Endothelial cell of umbilical vein (primary cell): ENCODE results near the gene TGFBI. TPM values are rescaled to one million over a fixed set of nuclear protein-coding genes. Genes with fewer than 3 reads are reported as not detected.

Source experiments
- BruUV-seq: library from RNA; stranded (reverse); fragments of 400-500 nt; replicated peaks from 2 replicates; lab custom pipeline; 2021; lab: Mats Ljungman, UMichigan
- CTCF ChIA-PET: fragments of 300-600, 350-600 bp; sonication (Branson Sonifier 250); formaldehyde crosslinking; loops from one replicate; lab custom pipeline; 2021; ENCODE audit warnings: antibody characterized with exemption, inconsistent platforms; lab: Charles Lee
- POLR2A ChIA-PET: fragments of 300-600, 350-600 bp; sonication (Branson Sonifier 250); formaldehyde crosslinking; loops from one replicate; lab custom pipeline; 2021; ENCODE audit warnings: antibody characterized with exemption, inconsistent platforms; lab: Charles Lee
- DNase-seq: peaks from one replicate; pipeline ENCODE4 v3.0.0-alpha.2; 2011; ENCODE audit warnings: low read depth, low spot score
- FAIRE-seq: peaks from 2 replicates; lab custom pipeline; 2011; peaks lifted over from hg19 to GRCh38; lab: Jason Lieb, UNC
- H2AFZ ChIP-seq: 2 replicates; pipeline ENCODE4 v1.6.0; 2012; ENCODE audit warnings: low read depth, low read length, control low read depth, inconsistent platforms
- H3K27ac ChIP-seq: 2 replicates; pipeline ENCODE4 v1.5.1; 2011; ENCODE audit warnings: low read depth, mild to moderate bottlenecking, control low read depth, low read length, moderate library complexity; ENCODE audit not compliant: insufficient read depth
- H3K27me3 ChIP-seq, 2 experiments: 2 replicates each; pipeline versions ENCODE4 v1.6.0 to v1.6.1; 2011; ENCODE audit warnings: low read length in 2 of 2, mixed read lengths in 1 of 2; ENCODE audit not compliant: control insufficient read depth in 2 of 2, insufficient read depth in 2 of 2
- H3K36me3 ChIP-seq, 2 experiments: 2 replicates in 1 of 2; 3 replicates in 1 of 2; pipeline ENCODE4 v1.5.1; 2011; ENCODE audit warnings: low read length in 2 of 2, mild to moderate bottlenecking in 1 of 2, moderate library complexity in 1 of 2; ENCODE audit not compliant: control insufficient read depth in 2 of 2, insufficient read depth in 2 of 2; ENCODE audit errors: extremely low read depth in 1 of 2
- H3K4me1 ChIP-seq: 3 replicates; pipeline ENCODE4 v1.5.1; 2011; ENCODE audit warnings: mild to moderate bottlenecking, low read length; ENCODE audit not compliant: control insufficient read depth, insufficient read depth; ENCODE audit errors: extremely low read depth
- H3K4me2 ChIP-seq: 2 replicates; pipeline ENCODE4 v1.6.1; 2011; ENCODE audit warnings: low read length, control low read depth, mixed read lengths; ENCODE audit not compliant: insufficient read depth
- H3K4me3 ChIP-seq, 3 experiments: fragments of 200-600 bp in 1 of 3; sonication (generic), shearing (Covaris generic) in 1 of 3; replicated peaks in 1 of 3; 2 replicates each; pipeline ENCODE4 v1.5.1; 2011 to 2016; ENCODE audit warnings: control low read depth in 3 of 3, low read length in 3 of 3, mild to moderate bottlenecking in 2 of 3, inconsistent platforms in 1 of 3, low read depth in 1 of 3, moderate library complexity in 1 of 3; ENCODE audit not compliant: insufficient read depth in 1 of 3
- H3K79me2 ChIP-seq: 2 replicates; pipeline ENCODE4 v1.6.0; 2012; ENCODE audit warnings: low read length, inconsistent platforms; ENCODE audit not compliant: control insufficient read depth, insufficient read depth
- H3K9ac ChIP-seq: replicated peaks from 2 replicates; pipeline ENCODE3; 2011; ENCODE audit warnings: low read length, control low read depth; ENCODE audit not compliant: insufficient read depth; ENCODE audit errors: extremely low read depth
- H3K9me1 ChIP-seq: replicated peaks from 3 replicates; pipeline ENCODE4 v1.6.0; 2011; ENCODE audit warnings: mild to moderate bottlenecking, low read length; ENCODE audit not compliant: control insufficient read depth, insufficient read depth; ENCODE audit errors: extremely low read depth
- H3K9me3 ChIP-seq: replicated peaks from 2 replicates; pipeline ENCODE4 v1.5.1; 2012; ENCODE audit warnings: low read length, inconsistent platforms; ENCODE audit not compliant: control insufficient read depth, insufficient read depth
- H4K20me1 ChIP-seq: replicated peaks from 2 replicates; pipeline ENCODE3; 2011; ENCODE audit warnings: mild to moderate bottlenecking, low read length; ENCODE audit not compliant: control insufficient read depth, insufficient read depth; ENCODE audit errors: extremely low read depth
- CTCF ChIP-seq, 2 donors: IDR thresholded peaks; 1 replicate in 1 of 2; 2 replicates in 1 of 2; pipeline ENCODE4 v1.5.1; 2011; ENCODE audit warnings: low read length in 2 of 2, mild to moderate bottlenecking in 2 of 2, moderate library complexity in 2 of 2, control low read depth in 1 of 2, inconsistent platforms in 1 of 2, low read depth in 1 of 2; ENCODE audit not compliant: insufficient read depth in 1 of 2; ENCODE audit errors: extremely low read depth in 1 of 2
- EZH2 ChIP-seq: IDR thresholded peaks from 2 replicates; pipeline ENCODE4 v1.6.1; 2012; ENCODE audit warnings: borderline replicate concordance, low read depth, mild to moderate bottlenecking, moderate library complexity, low read length, inconsistent platforms; ENCODE audit not compliant: severe bottlenecking
- FOS ChIP-seq: IDR thresholded peaks from 2 replicates; pipeline ENCODE4 v1.6.1; 2011; ENCODE audit warnings: mild to moderate bottlenecking, low read length, moderate library complexity, borderline replicate concordance; ENCODE audit not compliant: insufficient read depth
- JUN ChIP-seq: IDR thresholded peaks from 2 replicates; pipeline ENCODE4 v1.6.1; 2011; ENCODE audit warnings: borderline replicate concordance, low read depth; ENCODE audit not compliant: insufficient read length, insufficient read depth
- MAX ChIP-seq: IDR thresholded peaks from 2 replicates; pipeline ENCODE4 v1.6.1; 2011; ENCODE audit not compliant: insufficient read depth, insufficient read length
- MYC ChIP-seq: IDR thresholded peaks from one replicate; pipeline ENCODE4 v1.6.1; 2011; ENCODE audit warnings: mild to moderate bottlenecking, low read depth, low read length
- POLR2A ChIP-seq: IDR thresholded peaks from 2 replicates; pipeline ENCODE4 v1.6.1; 2012; ENCODE audit warnings: low read depth, mild to moderate bottlenecking, control low read depth, low read length
- POLR2AphosphoS5 ChIP-seq: IDR thresholded peaks from 2 replicates; pipeline ENCODE4 v1.6.1; 2012; ENCODE audit warnings: low read depth, mild to moderate bottlenecking, control low read depth, low read length, moderate library complexity; ENCODE audit not compliant: insufficient read depth
- dilution Hi-C: fragments of 300-500 bp; cut with MboI; formaldehyde crosslinking; loops from one replicate; pipeline ENCODE4 v1.15.0; 2019; ENCODE audit warnings: low sequenced_read_pairs; ENCODE audit not compliant: extremely low pct_ligation_motif_present
- intact Hi-C: fragments of 100-400 bp; cut with micrococcal nuclease; formaldehyde crosslinking; loops from one replicate; pipeline ENCODE4 v1.10.0; 2022
- polyA plus RNA-seq, 4 experiments: library from polyadenylated mRNA; depleted of rRNA in 3 of 4; stranded (reverse) in 3 of 4; unstranded in 1 of 4; fragments of >200 nt; gene quantifications; 2 replicates each; pipeline versions ENCODE4 v1.2.1 to v1.2.3, GENCODE V29; 2011 to 2012; ENCODE audit warnings: missing spikeins in 1 of 4
- total RNA-seq: library from RNA; stranded (reverse); gene quantifications from 2 replicates; pipeline ENCODE4 v1.2.3, GENCODE V29; 2021

Gene TGFBI
- total and polyA plus RNA-seq, 2 donors (not counting 3 experiments of a cell fraction or from before 2014, with no cell fraction given): 6.5 to 18.9 TPM

GRCh38 chr5:136033848-136034247 is 5.1 kb downstream of the TGFBI start:
- H3K27me3 ChIP-seq: no peaks in the 10 kb centered on the region
- H3K36me3 ChIP-seq: no peaks in the 10 kb centered on the region
- H3K79me2 ChIP-seq: no peaks in the 10 kb centered on the region
- dilution Hi-C loops (no loop called here), intact Hi-C loops (no loop called here)
- POLR2A ChIA-PET: no interaction called here
- H2AFZ ChIP-seq: no peak overlapping the region
- DNase-seq (no peak), FAIRE-seq (no peak)
- TF ChIP-seq FOS (no peak), EZH2 (no peak), POLR2A (no peak), JUN (no peak), MAX (no peak), POLR2AphosphoS5 (no peak), CTCF (IDR thresholded peaks at IDR 0.05; ENCODE audit: extremely low read depth in 1 of 2, insufficient read depth in 1 of 2, low read depth in 1 of 2, low read length in 2 of 2) (no peak), MYC (no peak)
- BruUV-seq: no TSS peak
- CTCF ChIA-PET: interaction anchor here (1.1 to 1.3 kb wide), 3 partner anchors 10 to 56 kb away, joined by 3 to 4 read pairs (median 3); no protein-coding TSS in a partner anchor
- no peak overlapping the region for H3K27ac ChIP-seq
- H3K9me1 ChIP-seq: no peaks in the 10 kb centered on the region
- peaks cover 22% of the 10 kb centered on the region for H3K4me1 ChIP-seq
- H3K4me2 ChIP-seq: no peak overlapping the region
- no peaks in the 10 kb centered on the region for H3K9me3 ChIP-seq
- no peak overlapping the region for H3K4me3 ChIP-seq
- H3K9ac ChIP-seq: no peak overlapping the region
- H4K20me1 ChIP-seq: no peaks in the 10 kb centered on the region
